Neural cell (in vitro differentiated cells): ENCODE results near the gene CRKL.

Experiments
- EZH2 ChIP-seq: fragments of 200-600, 300-800 bp; shearing (Covaris generic), sonication (generic); IDR thresholded peaks from 2 replicates; pipeline ENCODE4 v1.6.1; 2014; ENCODE audit warnings: antibody characterized with exemption, low read length, borderline replicate concordance, mild to moderate bottlenecking; ENCODE audit not compliant: insufficient read depth, poor library complexity, severe bottlenecking
- MXI1 ChIP-seq: fragments of 450-650 bp; conservative IDR thresholded peaks from 2 replicates; pipeline ENCODE4 v1.6.1; 2014; ENCODE audit warnings: antibody characterized with exemption, mild to moderate bottlenecking; ENCODE audit not compliant: poor library complexity, severe bottlenecking
- POLR2AphosphoS5 ChIP-seq: IDR thresholded peaks from 2 replicates; pipeline ENCODE4 v1.6.1; 2012
- TAF1 ChIP-seq: IDR thresholded peaks from 2 replicates; pipeline ENCODE4 v1.6.1; 2012; ENCODE audit warnings: low read depth
- TF ChIP-seq, protein P1 (sequence below): fragments of 450-650 bp; IDR thresholded peaks from 2 replicates; pipeline ENCODE4 v1.5.1; 2014; ENCODE audit warnings: antibody characterized with exemption, mild to moderate bottlenecking, moderate library complexity; ENCODE audit not compliant: poor library complexity, severe bottlenecking

DNA sequence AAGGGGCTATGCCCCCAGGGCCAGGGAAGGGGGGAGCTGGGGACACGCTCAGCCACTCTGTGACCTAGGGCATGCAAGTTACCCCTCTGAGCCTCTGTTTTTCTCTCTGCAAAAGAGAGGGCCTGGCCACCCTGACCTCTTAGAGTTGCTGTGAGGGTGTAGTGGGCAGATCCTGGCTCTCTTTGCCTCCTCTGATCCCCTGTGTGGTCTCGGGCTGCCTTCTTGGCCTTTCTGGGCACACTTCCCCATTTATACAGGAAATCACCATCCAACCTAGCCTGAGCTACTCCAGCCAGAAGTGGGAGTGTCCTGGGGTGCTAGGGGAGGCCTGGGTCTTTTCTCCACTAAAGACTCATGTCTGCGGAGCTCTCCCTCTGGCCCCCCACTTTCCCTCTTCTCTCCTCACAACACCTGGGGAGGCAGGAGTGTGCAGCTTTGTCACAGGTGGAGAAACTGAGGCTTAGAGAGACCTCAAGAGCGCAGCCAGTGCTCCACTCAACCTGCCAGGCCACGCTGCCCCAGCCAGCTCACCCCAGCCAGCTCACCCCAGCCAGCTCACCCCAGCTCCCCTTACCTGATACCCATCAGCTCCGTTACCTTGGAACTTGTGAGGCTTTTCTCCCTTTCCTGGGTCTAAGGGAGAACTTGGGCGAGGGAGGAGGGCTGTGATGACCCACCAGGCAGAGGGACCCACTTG lies 51.2 kb downstream of the CRKL start:
- TF ChIP-seq, protein P1, sequence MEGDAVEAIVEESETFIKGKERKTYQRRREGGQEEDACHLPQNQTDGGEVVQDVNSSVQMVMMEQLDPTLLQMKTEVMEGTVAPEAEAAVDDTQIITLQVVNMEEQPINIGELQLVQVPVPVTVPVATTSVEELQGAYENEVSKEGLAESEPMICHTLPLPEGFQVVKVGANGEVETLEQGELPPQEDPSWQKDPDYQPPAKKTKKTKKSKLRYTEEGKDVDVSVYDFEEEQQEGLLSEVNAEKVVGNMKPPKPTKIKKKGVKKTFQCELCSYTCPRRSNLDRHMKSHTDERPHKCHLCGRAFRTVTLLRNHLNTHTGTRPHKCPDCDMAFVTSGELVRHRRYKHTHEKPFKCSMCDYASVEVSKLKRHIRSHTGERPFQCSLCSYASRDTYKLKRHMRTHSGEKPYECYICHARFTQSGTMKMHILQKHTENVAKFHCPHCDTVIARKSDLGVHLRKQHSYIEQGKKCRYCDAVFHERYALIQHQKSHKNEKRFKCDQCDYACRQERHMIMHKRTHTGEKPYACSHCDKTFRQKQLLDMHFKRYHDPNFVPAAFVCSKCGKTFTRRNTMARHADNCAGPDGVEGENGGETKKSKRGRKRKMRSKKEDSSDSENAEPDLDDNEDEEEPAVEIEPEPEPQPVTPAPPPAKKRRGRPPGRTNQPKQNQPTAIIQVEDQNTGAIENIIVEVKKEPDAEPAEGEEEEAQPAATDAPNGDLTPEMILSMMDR: no peak
- no peak for TF ChIP-seq EZH2
- no peak for TF ChIP-seq POLR2AphosphoS5
- no peak for TF ChIP-seq MXI1
- TF ChIP-seq TAF1: no peak
